Heart left ventricle (tissue), 16 donors: ENCODE data around the gene FAM187B. TPM values are rescaled to one million over a fixed set of nuclear protein-coding genes. Genes with fewer than 3 reads are reported as not detected.

Source experiments
- ATAC-seq, 4 donors: fragments of 200-7000 bp; cut with Tn5 transposase; one replicate each; pipeline ENCODE4 v1.9.1; 2020 to 2022; ENCODE audit warnings: moderate library complexity in 4 of 4, mild to moderate bottlenecking in 3 of 4, moderate number of reproducible peaks in 1 of 4
- DNase-seq, 5 donors: peaks; one replicate each; pipeline ENCODE4 v3.0.0-alpha.2; 2020
- H3K27ac ChIP-seq, 12 donors: fragments of 200-600 bp; sonication (generic) in 4 of 12; one replicate each; pipeline versions ENCODE4 v1.5.0 to v1.8.0; 2016 to 2022; ENCODE audit warnings: mild to moderate bottlenecking in 2 of 12
- H3K27me3 ChIP-seq, 9 donors: fragments of 200-600 bp; sonication (generic) in 2 of 9; one replicate each; pipeline versions ENCODE4 v1.5.1 to v1.8.0; 2016 to 2022; ENCODE audit warnings: mild to moderate bottlenecking in 3 of 9
- H3K36me3 ChIP-seq, 9 donors: fragments of 200-600 bp; sonication (generic) in 2 of 9; one replicate each; pipeline versions ENCODE4 v1.5.0 to v1.8.0; 2018 to 2022; ENCODE audit warnings: mild to moderate bottlenecking in 2 of 9
- H3K4me1 ChIP-seq, 12 donors: fragments of 200-600 bp; sonication (generic) in 4 of 12; one replicate each; pipeline versions ENCODE4 v1.5.0 to v1.8.0; 2016 to 2022; ENCODE audit warnings: mild to moderate bottlenecking in 3 of 12
- H3K4me3 ChIP-seq, 12 donors: fragments of 200-600 bp; sonication (generic) in 4 of 12; one replicate each; pipeline versions ENCODE4 v1.5.0 to v1.8.0; 2017 to 2022; ENCODE audit warnings: mild to moderate bottlenecking in 9 of 12, moderate library complexity in 4 of 12
- H3K9me3 ChIP-seq, 12 donors: fragments of 200-600 bp; sonication (generic) in 4 of 12; one replicate each; pipeline versions ENCODE4 v1.5.0 to v1.8.0; 2016 to 2022; ENCODE audit warnings: mild to moderate bottlenecking in 1 of 12
- POLR2A ChIP-seq, 2 donors: fragments of 450-650 bp; IDR thresholded peaks; one replicate each; pipeline ENCODE4 v1.6.1; 2017; ENCODE audit warnings: antibody characterized with exemption in 2 of 2, mild to moderate bottlenecking in 2 of 2, moderate library complexity in 2 of 2
- WGBS, 4 donors: extraction: QIAGEN DNeasy Blood & Tissue Kit in 2 of 4; methylation state at CpG; one replicate each; pipeline versions ENCODE4 v1.1.5 to v1.1.7; 2013 to 2018; 5-methylcytosine and 5-hydroxymethylcytosine counted together
- intact Hi-C, 10 donors: fragments of 100-400 bp; cut with DNase I; formaldehyde crosslinking; loops; one replicate each; pipeline versions ENCODE4 v1.11.1 to v1.14.2; 2022
- polyA plus RNA-seq, 2 donors: library from polyadenylated mRNA; stranded (reverse); fragments of 200-250 nt; gene quantifications; one replicate each; pipeline ENCODE4 v1.2.3, GENCODE V29; 2013
- total RNA-seq, 9 donors: library from RNA; depleted of rRNA in 2 of 9; stranded (reverse); fragments of >200 nt in 2 of 9; fragmentation: NEBNext Ultra II Directional in 3 of 9; extraction: Animal tissue kit (Norgen Biotek cat#: 25700) in 3 of 9; gene quantifications; one replicate each; pipeline versions ENCODE4 v1.1.0 to v1.2.4, GENCODE V29; 2016 to 2023
- TF ChIP-seq, protein P1 (sequence below), 12 donors: fragments of 200-600 bp; sonication (generic) in 4 of 12; IDR thresholded peaks; one replicate each; pipeline versions ENCODE4 v1.5.0 to v1.8.0; 2018 to 2022; ENCODE audit warnings: antibody characterized with exemption in 12 of 12, mild to moderate bottlenecking in 5 of 12
- donor health status: ischemic (EF 13 %, LVEDD 7.1; RV severe dilation, severe dysfunction).
- donor health status: healthy with polysubstance abuse.
- donor health status: DM: no; HTN: yes; CAD: no.
- donor health status: DM: no; HTN: no; CAD: no.
- donor health status: ischemic (EF 25% LVEDD 6.9; RV normal size, moderate dysfunction).
- donor health status: ischemic (EF 25% LVEDD 5.7; RV mildly dilated, moderate dysfunction).
- donor health status: healthy.
- donor health status: DM: yes; HTN: yes; CAD: no.
- donor health status: ischemic (EF 35%, LVEDD 5.7; RV mildly dilated, moderate dysfunction).
- donor health status: nonischemic (EF 11% LVEDD 7.7; RV severe dilation, severe dysfunction).
- donor health status: DM: yes; HTN: yes; CAD: no.
- donor health status: PGD.
- donor health status: ischemic (EF 29% LVEDD 5.4; RV normal size, mild dysfunction).
- donor health status: nonischemic (EF 23%, LVEDD 6.1; RV moderate dilation, normal function).

FAM187B gene
- total and polyA plus RNA-seq, 11 donors = 0.06 TPM; not detected in 10

DNA sequence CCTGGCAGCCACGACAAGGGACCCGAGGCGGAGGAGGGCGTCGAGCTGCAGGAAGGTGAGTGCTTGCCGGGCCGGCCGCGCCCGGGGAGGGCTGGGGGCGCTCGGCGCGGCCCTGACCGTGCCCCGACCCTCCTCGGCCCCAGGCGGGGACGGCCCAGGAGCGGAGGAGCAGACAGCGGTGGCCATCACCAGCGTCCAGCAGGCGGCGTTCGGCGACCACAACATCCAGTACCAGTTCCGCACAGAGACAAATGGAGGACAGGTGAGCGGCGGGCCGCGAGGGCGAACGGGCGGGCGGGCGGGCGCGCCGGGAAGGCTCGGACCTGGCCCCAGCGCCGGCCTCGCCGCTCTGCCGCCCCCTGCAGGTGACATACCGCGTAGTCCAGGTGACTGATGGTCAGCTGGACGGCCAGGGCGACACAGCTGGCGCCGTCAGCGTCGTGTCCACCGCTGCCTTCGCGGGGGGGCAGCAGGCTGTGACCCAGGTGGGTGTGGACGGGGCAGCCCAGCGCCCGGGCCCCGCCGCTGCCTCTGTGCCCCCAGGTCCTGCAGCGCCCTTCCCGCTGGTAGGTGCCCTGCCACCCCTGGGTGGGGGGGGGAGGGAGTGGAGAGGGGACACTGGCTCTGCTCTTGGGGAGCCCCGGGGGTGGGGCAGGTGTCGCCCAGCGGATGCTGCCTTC lies 41.0 kb upstream of the FAM187B start:
- WGBS, 4 donors = 1 to 38% (median 4%) methylated on average over 3 to 66 of the region's 66 CpGs
- H3K9me3 ChIP-seq = no peaks in the 10 kb centered on the region
- peaks cover 3 to 60% (median 29%) of the 10 kb centered on the region in 12 donors for H3K4me1 ChIP-seq
- H3K4me3 ChIP-seq = peak overlapping the region; percentile 40 to 97 (median 86)
- ATAC-seq = peak; percentile 42 to 60 (median 58)
- no peaks in the 10 kb centered on the region for H3K27me3 ChIP-seq
- peak overlapping the region; percentile 80 to 99 (median 94) for H3K27ac ChIP-seq
- intact Hi-C loops = loop anchor here in 9 of 10 donors (2.0 to 10.0 kb wide), 8 partner anchors 112 to 445 kb away; partner anchors contain the start of genes FXYD7 (in 6 of the 9), FXYD5 (in 1 of the 9), HPN (in 1 of the 9) and KMT2B (in 1 of the 9)
- peaks cover 5 to 46% (median 41%) of the 10 kb centered on the region in 9 donors for H3K36me3 ChIP-seq
- DNase-seq = peak; percentile 84 to 93 (median 89)
- TF ChIP-seq, protein P1, sequence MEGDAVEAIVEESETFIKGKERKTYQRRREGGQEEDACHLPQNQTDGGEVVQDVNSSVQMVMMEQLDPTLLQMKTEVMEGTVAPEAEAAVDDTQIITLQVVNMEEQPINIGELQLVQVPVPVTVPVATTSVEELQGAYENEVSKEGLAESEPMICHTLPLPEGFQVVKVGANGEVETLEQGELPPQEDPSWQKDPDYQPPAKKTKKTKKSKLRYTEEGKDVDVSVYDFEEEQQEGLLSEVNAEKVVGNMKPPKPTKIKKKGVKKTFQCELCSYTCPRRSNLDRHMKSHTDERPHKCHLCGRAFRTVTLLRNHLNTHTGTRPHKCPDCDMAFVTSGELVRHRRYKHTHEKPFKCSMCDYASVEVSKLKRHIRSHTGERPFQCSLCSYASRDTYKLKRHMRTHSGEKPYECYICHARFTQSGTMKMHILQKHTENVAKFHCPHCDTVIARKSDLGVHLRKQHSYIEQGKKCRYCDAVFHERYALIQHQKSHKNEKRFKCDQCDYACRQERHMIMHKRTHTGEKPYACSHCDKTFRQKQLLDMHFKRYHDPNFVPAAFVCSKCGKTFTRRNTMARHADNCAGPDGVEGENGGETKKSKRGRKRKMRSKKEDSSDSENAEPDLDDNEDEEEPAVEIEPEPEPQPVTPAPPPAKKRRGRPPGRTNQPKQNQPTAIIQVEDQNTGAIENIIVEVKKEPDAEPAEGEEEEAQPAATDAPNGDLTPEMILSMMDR (IDR thresholded peaks at IDR 0.05) = peak; percentile 61 to 93 (median 84)
- no peak for TF ChIP-seq POLR2A (IDR thresholded peaks at IDR 0.05)

DNA sequence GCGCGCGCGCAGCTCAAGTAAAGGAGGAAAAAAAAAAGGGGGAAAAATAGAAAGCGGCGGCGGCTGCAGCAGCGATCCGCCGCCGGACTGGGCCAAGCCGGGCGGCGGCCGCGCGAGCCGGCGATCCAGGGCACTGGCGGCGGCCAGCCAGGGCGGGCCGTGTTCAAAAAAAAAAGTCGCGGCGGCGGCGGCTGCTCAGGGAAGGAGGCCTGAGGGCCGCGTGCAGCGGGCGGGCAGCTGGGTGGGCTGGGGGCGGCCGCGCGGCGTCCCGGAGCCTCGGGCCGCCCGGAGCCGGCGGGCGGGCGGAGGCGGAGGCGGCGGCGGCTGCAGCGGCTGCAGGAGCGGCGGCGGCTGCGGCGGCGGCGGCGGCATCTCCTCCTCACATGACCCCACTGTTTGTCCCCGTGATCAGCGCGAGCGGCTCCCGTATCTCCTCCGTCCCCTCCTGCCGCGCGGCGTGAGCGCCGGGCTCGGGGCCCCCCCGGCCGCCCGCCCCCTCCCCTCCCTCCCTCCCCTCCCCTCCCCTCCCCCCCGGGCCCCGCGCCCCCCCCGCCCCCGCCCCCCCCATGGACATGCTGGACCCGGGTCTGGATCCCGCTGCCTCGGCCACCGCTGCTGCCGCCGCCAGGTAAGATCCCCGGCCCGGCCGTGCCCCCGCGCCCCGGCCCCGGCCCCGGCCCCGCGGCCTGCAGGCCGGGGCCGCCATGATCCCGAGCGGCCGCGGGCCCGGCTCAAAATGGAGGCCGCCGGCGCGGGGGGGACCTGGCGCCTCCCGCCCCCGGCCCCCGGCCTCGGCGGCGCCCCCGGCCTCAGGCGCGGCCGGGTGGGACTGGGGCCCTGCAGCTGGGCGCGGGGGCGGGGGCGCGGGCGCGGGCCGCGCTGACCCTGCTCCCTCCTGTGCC lies 40.2 kb upstream of the FAM187B start, which contains the start of gene USF2:
USF2 (plus strand) TSS at position 427 of the 902 bp plus-strand sequence; CDS start at position 567, 140 bp downstream.
- no peaks in the 10 kb centered on the region for H3K27me3 ChIP-seq
- H3K4me1 ChIP-seq = peaks cover 3 to 67% (median 31%) of the 10 kb centered on the region in 12 donors
- ATAC-seq (peak in 1 of 4 donors; percentile 44), DNase-seq (peak; percentile 80 to 89 (median 83))
- TF ChIP-seq, protein P1 (IDR thresholded peaks at IDR 0.05) = no peak
- TF ChIP-seq POLR2A (IDR thresholded peaks at IDR 0.05) = no peak
- no peaks in the 10 kb centered on the region for H3K9me3 ChIP-seq
- H3K27ac ChIP-seq = peak within 1 kb of the TSS; percentile 86 to 99 (median 97)
- intact Hi-C loops = loop anchor here in 8 of 10 donors (2.0 to 10.0 kb wide), 8 partner anchors 111 to 446 kb away; partner anchors contain the start of genes FXYD7 (in 5 of the 8), FXYD5 (in 1 of the 8), HPN (in 1 of the 8) and KMT2B (in 1 of the 8)
- peaks cover 5 to 38% (median 35%) of the 10 kb centered on the region in 9 donors for H3K36me3 ChIP-seq
- peak within 1 kb of the TSS; percentile 46 to 97 (median 87) for H3K4me3 ChIP-seq
- 0 to 1% (median 1%) methylated on average over 52 to 117 of the region's 126 CpGs for WGBS, 4 donors

DNA sequence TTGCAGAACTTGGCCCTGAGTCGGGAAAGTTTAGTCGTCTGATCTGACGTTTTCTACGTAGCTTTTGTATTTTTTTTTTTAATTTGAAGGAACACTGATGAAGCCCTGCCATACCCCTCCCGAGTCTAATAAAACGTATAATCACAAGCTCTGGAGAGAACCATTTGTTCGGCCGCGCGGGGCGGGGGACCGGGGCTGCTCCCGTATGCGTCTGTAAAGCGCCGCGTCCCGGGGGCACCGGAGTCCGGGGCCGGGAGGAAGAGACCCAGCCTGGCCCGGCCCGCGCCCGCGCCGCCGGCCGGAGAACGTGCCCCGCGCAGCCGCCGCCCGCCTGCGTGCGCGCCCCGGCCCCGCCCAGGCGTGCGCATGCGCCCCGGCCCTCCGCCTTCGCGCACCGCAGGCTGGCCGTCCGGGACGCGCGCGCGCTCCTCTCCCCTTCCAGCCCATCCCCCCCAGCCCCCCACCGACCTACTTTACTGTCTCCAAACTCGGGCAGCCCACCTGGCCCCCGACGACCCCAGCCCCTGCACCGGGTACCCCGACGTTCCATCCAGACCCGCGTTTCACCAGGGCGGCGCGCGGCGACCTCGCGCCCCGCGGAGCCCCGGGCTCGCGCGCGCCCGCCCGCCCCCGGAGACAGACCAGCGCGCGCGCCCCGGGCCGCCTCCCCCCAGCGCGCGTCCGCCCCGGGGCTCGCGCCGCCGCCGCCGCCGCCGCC lies 39.4 kb upstream of the FAM187B start:
- peak overlapping the region; percentile 86 to 99 (median 97) for H3K27ac ChIP-seq
- DNase-seq = peak; percentile 76 to 90 (median 86)
- intact Hi-C loops = loop anchor here in 8 of 10 donors (2.0 to 10.0 kb wide), 8 partner anchors 111 to 447 kb away; partner anchors contain the start of genes FXYD7 (in 5 of the 8), FXYD5 (in 1 of the 8), HPN (in 1 of the 8) and KMT2B (in 1 of the 8)
- H3K4me3 ChIP-seq = peak overlapping the region; percentile 46 to 97 (median 87)
- peak; percentile 36 to 77 for TF ChIP-seq POLR2A (IDR thresholded peaks at IDR 0.05)
- TF ChIP-seq, protein P1 (IDR thresholded peaks at IDR 0.05) = no peak
- H3K36me3 ChIP-seq = peaks cover 5 to 30% (median 27%) of the 10 kb centered on the region in 9 donors
- H3K9me3 ChIP-seq = no peaks in the 10 kb centered on the region
- H3K4me1 ChIP-seq = peaks cover 3 to 65% (median 31%) of the 10 kb centered on the region in 12 donors
- ATAC-seq = peak; percentile 43 to 83 (median 67)
- H3K27me3 ChIP-seq = no peaks in the 10 kb centered on the region
- WGBS, 4 donors = 0 to 1% (median 1%) methylated on average over 32 to 100 of the region's 100 CpGs
